HG02798 (cell line): ENCODE data around the gene WSB2.

Experiments
- ATAC-seq: cut with Tn5 transposase; IDR thresholded peaks from one replicate; pipeline ENCODE4 v1.9.1; 2021; ENCODE audit warnings: mild to moderate bottlenecking; ENCODE audit not compliant: unreplicated experiment, poor library complexity

WSB2 gene

DNA sequence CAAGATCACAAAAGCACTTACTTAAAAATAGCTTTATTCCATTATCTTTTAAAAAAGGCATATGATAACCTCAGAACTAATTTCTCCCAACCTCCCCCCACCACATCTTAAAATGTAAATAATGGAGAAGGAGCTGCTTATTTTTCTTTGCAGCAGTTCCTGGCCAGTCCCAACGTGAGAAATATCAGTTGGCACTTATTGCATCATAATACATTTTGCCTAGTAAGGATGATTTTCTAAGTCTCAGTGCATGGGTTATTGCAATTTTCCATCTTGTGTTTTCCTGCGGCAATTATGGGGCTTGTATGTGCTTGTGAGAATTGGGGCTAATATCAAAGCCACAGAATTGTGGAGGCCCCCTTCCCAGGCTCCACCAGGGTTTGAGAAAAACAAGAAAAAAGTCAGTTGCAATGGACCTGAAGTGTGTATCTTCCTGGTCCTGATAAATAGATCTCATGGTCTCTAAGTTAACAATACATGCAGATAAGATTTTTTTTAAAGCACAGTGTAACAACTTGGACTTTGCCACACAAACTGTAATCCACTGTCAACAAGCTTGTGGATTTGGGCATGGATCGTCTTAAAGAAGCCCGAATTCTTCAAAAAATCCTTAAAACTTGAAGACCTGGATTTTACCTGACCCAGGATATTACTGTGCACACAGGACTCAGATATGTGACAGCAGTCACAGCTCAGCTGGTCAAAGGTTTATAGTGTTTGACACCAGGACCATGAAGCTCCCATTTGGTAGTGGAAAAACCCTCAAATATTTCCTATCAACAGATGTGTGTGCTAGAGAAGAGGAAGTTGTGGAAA, 2.8 kb upstream of the WSB2 start:
- no peak for ATAC-seq

DNA sequence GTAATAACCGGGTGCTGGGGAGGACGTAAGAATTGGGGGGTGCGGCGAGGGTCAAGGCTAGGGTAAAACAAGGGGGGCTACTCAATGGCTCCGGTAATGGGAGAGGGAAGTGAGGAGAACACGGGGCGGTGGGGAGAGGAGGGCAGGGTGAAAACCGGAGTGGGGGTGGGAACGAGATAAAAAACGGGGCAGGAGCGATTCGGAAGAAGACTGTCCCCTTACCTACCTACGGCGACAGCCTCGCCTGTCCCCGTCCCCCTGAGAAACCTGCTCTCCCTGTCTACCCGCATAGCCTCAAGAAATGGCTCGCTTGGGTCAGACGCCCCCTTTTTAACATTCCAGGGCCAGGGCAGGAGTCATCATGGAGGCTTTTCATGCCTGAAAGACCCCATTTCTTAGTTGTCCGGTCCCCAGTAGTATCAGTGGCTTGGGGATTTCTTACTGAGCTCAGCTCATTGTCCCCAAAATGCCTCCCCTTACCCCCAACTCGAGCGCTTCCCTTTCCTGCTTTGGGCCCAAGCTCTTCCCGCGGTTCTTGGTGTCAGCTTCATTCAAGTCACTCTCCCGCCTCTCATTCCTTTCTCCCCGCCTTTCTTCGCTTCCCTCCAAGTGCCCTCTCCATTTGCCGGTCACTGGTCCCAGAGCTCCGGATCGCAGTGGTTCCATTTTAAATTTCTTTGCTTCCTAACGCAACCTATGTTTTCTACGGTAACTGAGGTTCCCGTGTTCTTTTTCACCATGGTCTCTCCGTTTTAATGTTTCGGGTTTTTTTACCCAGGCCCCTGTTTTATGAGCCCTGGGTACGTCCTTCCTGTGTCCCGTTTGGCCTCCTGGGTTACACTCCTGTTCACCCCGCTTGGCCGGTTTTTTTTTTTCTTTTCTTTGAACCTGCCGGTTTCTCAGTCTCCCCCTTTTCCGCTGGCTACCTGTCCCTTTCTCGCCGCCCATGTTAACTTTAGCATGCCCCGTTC, 1.2 kb upstream of the WSB2 start:
- no peak for ATAC-seq

DNA sequence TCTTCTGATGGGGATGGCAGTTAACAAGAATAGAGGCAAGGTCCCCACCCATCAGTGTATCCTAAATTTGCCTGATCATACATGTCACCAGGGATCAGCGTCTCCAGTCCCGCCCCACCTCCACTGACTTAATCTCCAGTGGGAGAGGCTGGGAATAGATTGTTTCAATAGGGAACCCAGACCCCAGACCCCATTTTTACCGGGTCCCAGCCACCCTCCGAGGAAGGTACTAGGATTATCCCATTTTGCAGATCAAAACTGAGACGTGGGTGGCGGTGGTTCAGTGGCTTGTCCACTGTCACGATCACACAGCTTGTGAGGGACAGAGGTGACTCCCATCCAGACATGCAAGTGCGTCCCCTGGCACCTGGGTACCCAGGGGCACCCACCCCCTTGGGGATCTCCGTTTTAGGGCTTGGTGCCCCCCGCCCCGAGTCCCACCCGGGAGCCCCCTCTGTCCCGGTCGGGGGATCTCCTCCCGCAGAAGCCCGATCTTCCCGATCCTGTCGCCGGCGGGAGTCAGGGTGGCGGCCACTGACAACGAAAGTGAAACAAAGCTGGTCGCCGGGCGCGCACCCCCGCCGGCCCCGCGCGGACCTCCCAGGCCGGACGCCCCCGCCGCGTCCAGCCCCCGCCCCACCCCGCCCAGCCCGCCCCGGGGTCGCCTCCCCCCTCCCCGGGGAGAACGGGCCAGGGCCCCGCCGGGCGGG, 523 bp downstream of the WSB2 start:
- ATAC-seq = peak; percentile 44

DNA sequence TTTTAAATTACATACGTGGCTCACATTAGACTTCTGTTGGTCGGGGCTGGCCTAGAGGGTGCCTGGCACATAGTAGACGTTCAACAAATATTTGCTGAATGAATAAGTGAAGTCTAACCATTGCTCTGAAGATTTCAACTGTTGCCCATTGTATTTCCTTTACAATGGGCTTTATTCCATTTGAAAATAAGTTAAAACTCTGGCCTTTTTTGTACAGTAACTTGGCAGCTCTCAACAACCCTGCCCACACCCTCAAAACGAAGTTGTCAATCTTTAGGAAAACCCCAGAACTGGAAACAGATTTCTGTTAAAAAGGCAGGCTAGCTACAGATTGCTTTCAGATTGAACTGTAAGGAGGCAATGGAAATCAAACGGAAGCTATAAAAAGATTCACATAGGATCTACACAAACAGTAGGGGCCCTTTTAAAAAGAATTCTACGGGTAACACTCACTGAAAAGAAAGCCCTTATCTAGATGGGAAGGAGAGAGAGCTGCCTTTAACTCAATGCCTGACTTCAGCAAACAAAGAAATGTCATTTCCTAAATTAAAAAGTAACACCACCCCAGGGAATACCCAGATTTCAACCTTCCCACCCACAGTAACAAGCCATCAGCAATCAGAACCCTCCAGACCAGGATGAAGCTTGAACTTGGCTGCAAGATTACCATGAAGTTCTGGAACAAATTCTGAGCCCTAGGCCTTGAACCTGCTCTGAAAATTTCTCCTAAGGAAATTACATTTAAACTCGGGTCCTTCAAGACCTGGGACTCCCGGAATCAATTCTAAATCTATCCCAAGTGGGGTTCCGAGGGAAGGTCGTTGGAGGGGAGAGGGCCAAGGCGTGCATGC, 1.4 kb downstream of the WSB2 start:
- ATAC-seq = no peak

DNA sequence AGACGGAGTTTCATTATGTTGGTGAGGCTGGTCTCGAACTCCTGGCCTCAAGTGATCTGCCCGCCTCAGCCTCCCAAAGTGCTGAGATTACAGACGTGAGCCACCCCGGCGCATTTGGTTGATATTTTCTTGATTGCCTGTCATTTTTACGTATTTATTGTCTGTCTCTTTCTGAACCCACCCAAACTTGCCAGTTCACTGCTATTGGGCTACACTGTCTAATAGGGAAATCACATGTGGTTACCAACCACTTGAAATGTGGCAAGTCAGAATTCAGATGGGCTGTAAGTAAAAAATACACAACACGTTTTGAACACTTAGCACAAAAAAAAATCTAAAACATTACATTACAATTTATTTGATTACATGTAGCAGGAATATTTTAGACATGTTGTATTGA, 2.1 kb downstream of the WSB2 start:
- ATAC-seq = no peak

DNA sequence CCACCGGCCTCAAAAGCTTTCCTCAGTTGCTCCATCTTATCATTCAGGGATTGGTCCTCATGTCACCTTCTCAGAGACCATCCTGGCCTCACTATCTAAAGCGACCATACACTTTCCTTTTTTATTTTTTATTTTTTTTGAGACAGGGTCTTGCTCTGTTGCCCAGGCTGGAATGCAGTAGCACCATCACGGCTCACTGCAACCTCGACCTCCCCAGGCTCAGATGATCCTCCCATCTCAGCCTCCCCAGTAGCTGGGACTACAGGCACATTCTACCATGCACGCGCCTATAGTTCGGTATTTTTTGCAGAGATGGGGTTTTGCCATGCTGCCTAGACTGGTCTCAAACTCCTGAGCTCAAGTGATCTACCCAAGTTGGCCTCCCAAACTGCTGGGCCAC, 2.8 kb downstream of the WSB2 start:
- no peak for ATAC-seq

DNA sequence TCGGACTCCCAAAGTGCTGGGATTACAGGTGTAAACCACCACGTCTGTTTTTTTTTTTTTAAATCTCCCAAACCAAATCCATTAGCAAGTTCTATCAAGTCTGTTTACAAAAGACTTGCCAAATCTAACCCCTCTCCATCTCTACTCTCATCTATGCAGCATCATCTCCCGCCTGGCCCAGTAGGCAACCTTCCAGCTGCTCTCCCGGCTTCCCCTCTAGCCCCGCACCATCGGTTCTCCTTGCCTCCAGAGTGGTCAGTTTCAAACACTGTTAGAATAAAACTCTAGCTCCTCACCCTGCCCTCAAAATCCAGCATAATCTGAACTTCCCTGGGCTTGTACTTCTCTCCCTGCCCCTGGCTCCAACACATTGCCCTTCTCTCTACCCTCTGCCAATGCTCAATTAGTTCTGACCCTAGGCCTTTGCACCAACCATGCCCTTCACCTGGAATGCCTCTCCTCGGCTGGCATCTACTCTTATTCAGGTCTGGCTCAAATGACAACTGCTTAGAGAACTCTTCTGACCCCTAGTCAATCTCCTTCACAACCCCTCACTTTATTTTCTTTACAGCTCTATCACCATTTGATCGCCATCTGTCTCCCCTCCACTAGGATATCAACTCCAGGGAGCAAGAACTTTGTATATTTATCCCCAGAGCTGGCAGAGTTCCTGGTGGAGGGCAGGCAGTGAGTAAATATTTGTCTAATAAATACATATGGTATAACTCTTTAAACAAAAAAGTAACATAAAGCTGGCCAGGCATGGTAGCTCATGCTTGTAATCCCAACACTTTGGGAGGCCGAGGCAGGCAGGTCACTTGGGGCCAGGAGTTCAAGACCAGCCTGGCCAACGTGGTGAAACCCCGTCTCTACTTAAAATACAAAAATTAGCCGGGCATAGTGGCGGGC, 4.9 kb downstream of the WSB2 start:
- no peak for ATAC-seq

DNA sequence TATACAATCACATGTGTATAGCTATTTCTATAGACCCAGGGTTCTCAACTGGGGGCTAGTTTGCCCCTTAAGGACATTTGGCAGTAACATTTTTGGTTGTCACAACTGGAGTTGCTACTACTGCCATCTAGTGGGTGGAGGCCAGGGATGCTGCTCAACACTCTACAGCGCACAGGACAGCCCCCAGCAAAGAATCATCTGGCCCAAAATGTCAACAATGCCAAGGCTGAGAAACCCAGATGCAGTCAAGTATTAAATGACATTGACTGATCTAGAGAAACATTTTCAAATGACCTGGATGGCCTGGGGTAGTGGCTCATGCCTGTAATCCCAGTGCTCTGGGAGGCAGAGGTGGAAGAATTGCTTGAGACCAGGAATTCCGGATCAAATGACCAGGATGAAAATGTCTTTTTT, 5.8 kb downstream of the WSB2 start:
- ATAC-seq = peak; percentile 79

DNA sequence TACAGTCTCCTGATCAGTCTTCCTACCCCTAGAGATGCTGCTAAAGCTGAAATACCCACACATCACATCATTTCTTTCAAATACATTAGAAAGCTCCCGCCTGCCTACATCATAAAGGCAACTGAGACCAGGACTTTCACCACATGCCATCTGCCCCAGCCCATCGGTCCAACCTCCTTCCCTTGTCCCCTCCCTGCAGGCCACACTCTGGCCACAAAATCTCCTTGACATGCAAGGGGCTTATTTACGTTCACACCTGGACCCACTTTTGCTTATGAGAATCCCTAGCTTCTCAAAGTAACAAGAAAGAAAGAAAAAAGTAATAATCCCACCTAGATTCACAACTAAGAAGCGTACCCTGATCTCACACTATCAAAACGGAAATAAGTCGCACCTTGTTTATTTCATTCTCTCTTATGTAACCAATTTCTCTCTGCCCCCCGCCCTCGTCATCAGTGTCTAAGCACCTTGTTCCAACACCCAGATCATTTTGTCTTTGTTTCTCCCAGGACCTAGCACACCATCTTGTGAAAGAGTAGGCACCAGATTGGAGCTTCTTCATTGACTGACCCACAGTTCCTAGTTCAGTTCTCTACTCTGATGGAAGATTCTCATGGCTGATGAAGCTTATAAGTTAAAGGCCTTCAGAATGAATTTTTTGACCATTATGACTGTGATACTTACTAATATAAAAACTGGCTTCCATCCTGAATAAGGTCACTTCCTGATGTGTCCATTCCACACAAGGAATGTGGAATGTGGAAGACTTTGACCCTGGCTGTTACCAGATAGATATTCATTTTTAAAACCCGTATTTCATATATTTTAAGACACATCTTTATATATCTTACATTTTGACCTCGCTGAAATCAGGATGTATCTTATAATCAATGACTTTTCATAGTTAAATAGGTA, 7.7 kb downstream of the WSB2 start:
- no peak for ATAC-seq

DNA sequence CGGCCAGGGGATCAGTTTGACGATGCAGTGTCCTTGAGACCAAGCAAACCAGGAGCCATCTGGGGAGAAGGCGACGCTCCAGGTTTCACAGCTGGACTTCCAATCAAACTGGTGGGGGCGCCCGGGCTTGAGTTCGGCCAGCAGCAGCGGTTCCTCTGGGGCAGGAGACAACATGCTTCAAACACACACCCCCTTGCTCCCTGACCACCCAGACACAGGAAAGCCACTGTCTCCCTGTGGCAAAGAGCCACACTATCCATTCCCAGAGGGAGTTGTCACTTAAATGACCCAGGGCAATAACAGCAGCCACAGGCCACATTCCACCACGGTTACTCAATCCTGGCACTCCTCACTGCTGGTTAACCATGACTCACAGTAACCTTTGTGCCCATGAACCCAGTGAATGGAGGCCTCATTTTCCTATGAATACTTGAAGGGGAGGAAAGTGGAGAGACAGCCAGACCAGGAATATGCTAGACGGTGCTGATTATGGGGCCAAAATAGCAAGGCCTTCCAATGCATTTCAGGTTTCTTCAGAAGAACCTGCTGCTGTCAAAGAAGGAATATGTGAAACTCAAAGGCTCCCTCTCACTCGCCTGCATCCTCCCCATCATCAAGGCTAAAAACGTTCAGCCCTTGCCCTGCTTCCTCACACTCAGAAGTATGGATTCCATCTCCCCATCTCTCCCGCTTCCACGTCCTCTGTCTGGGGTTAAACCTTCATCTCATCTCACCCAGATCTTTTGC, 8.5 kb downstream of the WSB2 start:
- no peak for ATAC-seq

DNA sequence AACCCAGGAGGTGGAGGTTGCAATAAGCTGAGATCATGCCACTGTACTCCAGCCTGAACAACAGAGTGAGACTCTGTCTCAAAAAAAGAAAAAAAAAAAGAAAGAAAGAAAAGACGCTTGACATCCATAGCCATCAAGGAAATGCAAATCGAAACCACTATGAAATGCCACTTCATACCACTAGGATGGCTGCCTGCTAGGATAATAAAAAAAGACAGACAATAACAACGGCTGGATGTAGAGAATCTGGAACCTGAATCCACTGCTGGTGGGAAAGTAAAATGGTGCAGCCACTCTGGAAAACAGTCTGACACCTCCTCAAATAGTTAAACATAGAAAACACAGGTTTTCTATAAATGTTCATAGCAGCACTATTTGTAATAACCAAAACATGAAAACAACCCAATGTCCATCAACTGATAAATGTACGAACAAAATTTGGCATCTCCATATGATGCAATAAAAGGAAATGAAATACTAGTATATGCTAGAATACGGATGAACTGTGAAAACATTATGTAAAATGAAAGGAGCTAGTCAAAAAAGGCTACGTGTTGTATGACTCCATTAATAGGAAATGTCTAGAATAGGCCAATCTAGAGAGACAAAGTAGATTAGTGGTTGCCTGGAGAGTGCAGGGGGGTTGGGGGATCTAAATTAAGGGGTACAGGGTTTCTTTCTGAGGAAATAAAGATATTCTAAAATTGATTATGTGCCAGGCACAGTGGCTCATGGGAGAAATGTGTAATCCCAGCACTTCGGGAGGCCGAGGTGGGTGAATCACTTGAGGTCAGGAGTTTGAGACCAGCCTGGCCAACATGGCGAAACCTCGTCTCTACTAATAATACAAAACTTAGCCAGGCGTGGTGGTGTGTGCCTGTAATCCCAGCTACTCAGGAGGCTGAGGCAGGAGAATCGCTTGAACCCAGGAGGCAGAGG, 9.7 kb downstream of the WSB2 start:
- ATAC-seq = no peak

DNA sequence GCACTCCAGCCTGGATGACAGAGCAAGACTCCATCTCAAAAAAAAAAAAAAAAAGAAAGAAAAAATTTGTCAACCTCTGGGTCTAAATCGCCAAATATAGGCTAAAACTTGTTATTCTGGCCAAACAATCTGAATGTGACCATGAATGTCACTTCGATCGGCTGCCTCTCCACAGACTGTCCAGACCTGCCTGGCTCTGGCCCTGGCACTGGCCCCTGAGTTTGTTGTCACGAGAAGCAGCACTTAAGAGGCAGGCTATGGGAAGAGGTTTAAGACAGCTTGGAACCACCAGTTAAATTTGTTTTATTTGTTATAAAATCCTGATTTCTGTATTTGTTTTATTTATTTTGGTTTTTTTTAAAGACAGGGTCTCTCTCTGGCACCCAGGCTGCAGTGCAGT, 14.5 kb downstream of the WSB2 start:
- no peak for ATAC-seq

DNA sequence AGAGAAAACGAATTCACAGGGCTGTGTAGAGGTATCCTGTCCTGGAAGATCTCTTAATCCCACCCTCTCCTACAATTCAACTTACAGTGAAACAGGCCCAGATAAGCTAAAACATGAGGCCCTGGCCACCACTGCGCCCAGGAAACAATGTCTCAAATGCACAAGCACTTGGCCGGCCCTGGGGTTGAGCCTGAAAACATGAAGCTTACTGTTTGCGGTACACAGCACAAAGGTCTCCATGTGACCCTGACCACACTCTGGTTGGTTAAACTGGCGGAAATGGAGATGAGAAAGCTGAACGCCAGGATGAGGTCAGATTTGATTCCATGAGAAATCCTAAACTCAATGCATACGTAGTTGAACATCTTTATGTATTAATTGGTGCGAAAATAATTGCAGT, 16.4 kb downstream of the WSB2 start:
- no peak for ATAC-seq

DNA sequence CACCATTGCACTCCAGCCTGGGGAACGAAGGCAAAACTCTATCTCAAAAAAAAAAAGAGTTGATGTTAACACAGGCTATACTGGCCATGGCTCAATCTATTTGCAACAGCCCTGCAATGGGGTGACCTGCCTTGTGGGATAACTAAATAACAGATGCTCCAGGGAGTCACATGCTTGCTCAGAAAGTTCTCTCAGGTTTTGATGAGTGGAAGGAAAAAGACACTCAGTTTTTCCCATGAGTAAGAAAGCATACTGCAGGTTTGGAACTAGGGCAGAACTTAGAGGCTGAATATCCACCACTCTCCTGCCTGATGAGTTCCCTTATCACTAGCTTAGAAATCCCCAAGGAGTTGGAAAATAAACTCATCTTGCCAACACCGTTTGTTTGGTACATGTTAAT, 16.9 kb downstream of the WSB2 start:
- no peak for ATAC-seq

DNA sequence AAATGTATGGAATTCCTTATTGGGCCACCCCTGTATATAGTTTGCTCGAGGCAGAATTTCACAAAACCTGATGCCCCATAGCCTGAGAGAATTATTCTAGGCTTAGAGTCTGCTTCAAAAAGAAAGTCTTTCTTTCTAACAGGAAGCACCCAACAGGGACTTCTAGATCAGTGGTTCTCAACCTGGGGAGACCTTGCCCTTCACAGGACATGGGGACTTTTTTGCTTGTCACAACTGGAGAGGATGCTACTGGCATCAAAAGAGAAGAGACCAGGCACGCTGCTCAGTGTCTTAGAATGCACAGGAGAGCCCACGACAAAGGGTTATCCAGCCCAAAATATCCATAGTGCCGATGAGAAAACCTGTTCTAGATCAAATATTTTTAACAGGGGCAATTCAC, 18.9 kb downstream of the WSB2 start:
- ATAC-seq = no peak

DNA sequence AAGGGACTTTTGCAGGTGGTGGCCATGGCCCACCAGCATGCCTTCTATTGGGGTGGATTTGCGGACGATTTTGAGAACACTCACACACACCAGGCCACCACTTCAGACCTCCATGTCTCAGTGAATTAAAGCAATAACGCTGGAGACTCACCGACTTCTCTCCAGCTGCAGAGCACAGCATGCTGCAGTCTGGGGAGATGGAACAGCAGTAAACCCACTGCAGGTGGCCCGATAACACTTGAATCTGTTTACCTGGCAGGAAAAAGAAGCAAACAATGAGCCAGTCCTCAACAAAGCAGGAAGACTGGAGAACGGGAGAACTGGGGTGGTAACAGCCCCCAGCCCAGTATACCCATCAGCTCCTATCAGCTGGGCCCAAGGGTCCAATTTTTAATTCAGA, 22.8 kb downstream of the WSB2 start:
- ATAC-seq = no peak
